ENCODE results near the gene GALNT18. TPM values are rescaled to one million over a fixed set of nuclear protein-coding genes. Genes with fewer than 3 reads are reported as not detected.

Gene GALNT18
- total RNA-seq, 3 donors from 2014 or later (not counting 1 experiment from before 2014, with no cell fraction given): 0.18 to 0.42 (median 0.38) TPM

DNA sequence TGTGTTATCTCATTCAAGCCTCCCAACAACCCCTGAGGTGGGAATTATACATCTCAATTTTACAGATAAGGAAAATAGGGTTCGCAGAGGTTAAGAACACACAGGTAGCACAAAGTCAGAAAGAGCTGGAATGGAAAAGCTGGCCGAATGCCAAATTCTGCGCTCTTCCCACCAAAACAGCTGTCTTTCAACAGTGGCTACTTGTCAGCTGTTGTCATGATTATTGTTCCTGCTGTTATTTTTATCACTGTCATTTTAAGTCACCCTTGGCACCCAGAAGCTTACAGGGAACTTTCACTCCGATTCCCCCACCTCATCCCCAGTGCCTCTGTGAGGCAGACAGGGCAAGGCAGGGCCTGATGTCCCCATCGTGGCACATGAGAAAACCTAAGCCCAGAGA lies 194.3 kb downstream of the GALNT18 start:
- DNase-seq: no peak
- Mint-ChIP-seq H3K4me3 (no peak overlapping the region), H3K27me3 (ENCODE audit: low read depth in 2 of 2) (peaks cover 3 to 8% of the 10 kb centered on the region in 2 donors), H3K36me3 (no peaks in the 10 kb centered on the region), H3K4me1 (no peaks in the 10 kb centered on the region), H3K27ac (no peak overlapping the region), H3K9me3 (no peaks in the 10 kb centered on the region)
- H3K27ac ChIP-seq (ENCODE audit: low read length): no peak overlapping the region
- no peaks in the 10 kb centered on the region for H3K27me3 ChIP-seq (ENCODE audit: control insufficient read depth, insufficient read depth, low read length)
- no peak overlapping the region for H3K4me3 ChIP-seq (ENCODE audit: low read length)
- no peaks in the 10 kb centered on the region for H3K36me3 ChIP-seq (ENCODE audit: control insufficient read depth, insufficient read depth, low read length)
- ATAC-seq: no peak
- intact Hi-C loops (cut with micrococcal nuclease): no loop called here
- WGBS (ENCODE audit: insufficient coverage): 86% methylated on average over 5 of the region's 5 CpGs
- no peaks in the 10 kb centered on the region for H3K9me3 ChIP-seq (ENCODE audit: control insufficient read depth, insufficient read depth, low read length)
- TF ChIP-seq, protein P1, sequence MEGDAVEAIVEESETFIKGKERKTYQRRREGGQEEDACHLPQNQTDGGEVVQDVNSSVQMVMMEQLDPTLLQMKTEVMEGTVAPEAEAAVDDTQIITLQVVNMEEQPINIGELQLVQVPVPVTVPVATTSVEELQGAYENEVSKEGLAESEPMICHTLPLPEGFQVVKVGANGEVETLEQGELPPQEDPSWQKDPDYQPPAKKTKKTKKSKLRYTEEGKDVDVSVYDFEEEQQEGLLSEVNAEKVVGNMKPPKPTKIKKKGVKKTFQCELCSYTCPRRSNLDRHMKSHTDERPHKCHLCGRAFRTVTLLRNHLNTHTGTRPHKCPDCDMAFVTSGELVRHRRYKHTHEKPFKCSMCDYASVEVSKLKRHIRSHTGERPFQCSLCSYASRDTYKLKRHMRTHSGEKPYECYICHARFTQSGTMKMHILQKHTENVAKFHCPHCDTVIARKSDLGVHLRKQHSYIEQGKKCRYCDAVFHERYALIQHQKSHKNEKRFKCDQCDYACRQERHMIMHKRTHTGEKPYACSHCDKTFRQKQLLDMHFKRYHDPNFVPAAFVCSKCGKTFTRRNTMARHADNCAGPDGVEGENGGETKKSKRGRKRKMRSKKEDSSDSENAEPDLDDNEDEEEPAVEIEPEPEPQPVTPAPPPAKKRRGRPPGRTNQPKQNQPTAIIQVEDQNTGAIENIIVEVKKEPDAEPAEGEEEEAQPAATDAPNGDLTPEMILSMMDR (IDR thresholded peaks at IDR 0.05): no peak
- no peaks in the 10 kb centered on the region for H3K4me1 ChIP-seq (ENCODE audit: control insufficient read depth, insufficient read depth, low read length)

DNA sequence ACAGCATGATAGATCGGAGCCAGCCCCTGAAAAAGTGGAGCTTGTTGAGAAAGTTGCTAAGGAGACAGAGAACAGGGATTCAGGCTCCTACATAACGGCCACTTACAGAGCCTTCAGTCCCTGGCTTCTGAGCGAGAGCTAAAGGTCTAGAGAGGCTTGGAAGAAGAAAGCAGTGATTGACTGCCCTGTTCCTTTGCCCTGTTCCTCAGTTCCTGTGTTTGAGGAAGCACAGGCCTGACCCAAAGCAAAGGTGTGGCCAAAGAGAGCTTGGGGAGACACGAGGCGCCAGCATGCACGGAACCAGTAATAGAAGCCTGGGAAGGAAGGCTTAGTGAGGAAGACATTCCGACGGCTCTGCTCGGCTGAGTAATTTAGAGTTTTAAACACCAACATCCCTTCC lies 194.7 kb downstream of the GALNT18 start:
- no peak overlapping the region for H3K4me3 Mint-ChIP-seq
- H3K4me3 ChIP-seq (ENCODE audit: low read length): no peak overlapping the region
- no peak overlapping the region for H3K27ac ChIP-seq (ENCODE audit: low read length)
- 73% methylated on average over 4 of the region's 9 CpGs for WGBS (ENCODE audit: insufficient coverage)
- no peaks in the 10 kb centered on the region for H3K4me1 Mint-ChIP-seq
- H3K27ac Mint-ChIP-seq: no peak overlapping the region
- no peaks in the 10 kb centered on the region for H3K27me3 ChIP-seq (ENCODE audit: control insufficient read depth, insufficient read depth, low read length)
- ATAC-seq (no peak), DNase-seq (no peak)
- intact Hi-C loops (cut with micrococcal nuclease): no loop called here
- no peaks in the 10 kb centered on the region for H3K36me3 Mint-ChIP-seq
- H3K27me3 Mint-ChIP-seq (ENCODE audit: low read depth in 2 of 2): peaks cover 3 to 8% of the 10 kb centered on the region in 2 donors
- no peaks in the 10 kb centered on the region for H3K9me3 ChIP-seq (ENCODE audit: control insufficient read depth, insufficient read depth, low read length)
- TF ChIP-seq, protein P1 (IDR thresholded peaks at IDR 0.05): no peak
- H3K9me3 Mint-ChIP-seq: no peaks in the 10 kb centered on the region
- H3K36me3 ChIP-seq (ENCODE audit: control insufficient read depth, insufficient read depth, low read length): no peaks in the 10 kb centered on the region
- H3K4me1 ChIP-seq (ENCODE audit: control insufficient read depth, insufficient read depth, low read length): no peaks in the 10 kb centered on the region

DNA sequence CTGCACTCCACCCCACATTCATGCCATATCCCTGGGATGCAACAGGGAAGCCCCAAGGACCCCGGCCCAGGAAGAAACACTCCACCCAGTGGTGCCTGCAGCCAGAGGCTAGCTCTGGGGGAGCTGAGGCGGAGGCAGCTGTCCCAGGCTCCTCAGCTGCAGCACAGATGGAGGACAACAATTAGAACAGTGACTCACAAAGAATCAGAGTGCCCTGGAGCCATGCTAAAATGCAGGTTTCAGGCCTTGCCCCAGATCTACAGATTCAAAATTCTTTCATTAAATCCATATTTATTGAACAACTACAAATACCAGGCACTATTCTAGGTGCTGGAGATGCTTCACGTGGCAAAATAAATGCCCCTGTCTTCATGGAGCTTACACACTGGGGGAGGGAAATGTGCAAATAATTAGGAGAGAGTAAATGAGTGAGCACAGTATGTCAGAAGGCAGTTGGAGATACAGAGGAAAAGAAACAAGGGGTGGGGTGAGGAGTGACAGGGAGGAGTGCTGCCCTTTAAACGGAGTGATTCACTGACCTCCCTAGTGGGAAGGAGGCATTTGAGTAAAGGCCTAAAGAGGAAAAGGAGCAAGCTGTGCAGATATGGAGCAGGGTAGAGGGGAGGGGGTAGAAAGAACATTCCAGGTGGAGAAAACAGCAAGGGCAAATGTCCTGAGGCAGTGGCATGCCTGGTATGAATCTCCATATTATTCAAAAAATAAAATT lies 195.4 kb downstream of the GALNT18 start:
- Mint-ChIP-seq H3K4me1 (no peaks in the 10 kb centered on the region), H3K9me3 (no peaks in the 10 kb centered on the region), H3K27me3 (ENCODE audit: low read depth in 2 of 2) (peaks cover 3 to 8% of the 10 kb centered on the region in 2 donors), H3K4me3 (no peak overlapping the region), H3K36me3 (no peaks in the 10 kb centered on the region), H3K27ac (no peak overlapping the region)
- intact Hi-C loops (cut with micrococcal nuclease): no loop called here
- H3K4me1 ChIP-seq (ENCODE audit: control insufficient read depth, insufficient read depth, low read length): no peaks in the 10 kb centered on the region
- no peaks in the 10 kb centered on the region for H3K36me3 ChIP-seq (ENCODE audit: control insufficient read depth, insufficient read depth, low read length)
- TF ChIP-seq, protein P1 (IDR thresholded peaks at IDR 0.05): no peak
- H3K27ac ChIP-seq (ENCODE audit: low read length): no peak overlapping the region
- no peak overlapping the region for H3K4me3 ChIP-seq (ENCODE audit: low read length)
- DNase-seq (no peak), ATAC-seq (no peak)
- 90% methylated on average over 4 of the region's 4 CpGs for WGBS (ENCODE audit: insufficient coverage)
- no peaks in the 10 kb centered on the region for H3K27me3 ChIP-seq (ENCODE audit: control insufficient read depth, insufficient read depth, low read length)
- no peaks in the 10 kb centered on the region for H3K9me3 ChIP-seq (ENCODE audit: control insufficient read depth, insufficient read depth, low read length)

DNA sequence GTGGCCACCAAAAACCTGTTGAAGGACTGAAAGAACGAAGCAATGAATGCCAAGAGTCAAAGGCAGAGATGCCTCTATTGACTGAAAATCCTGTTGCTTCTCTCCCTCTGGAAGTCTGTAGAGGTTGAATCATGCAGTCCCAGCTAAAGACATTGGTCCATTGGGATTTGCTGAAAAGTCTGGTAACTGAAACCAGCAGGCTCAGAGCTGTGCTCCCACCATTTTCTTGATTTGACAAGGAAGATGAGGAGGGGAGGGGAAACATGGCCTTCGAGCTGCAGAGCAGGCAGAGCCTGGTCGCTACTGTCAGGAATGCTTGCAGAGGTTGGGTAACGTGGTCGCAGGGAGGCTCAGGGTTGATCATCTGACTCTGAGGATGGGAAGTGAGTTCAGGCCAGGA lies 196.0 kb downstream of the GALNT18 start:
- DNase-seq (no peak), ATAC-seq (no peak)
- 82% methylated on average over 5 of the region's 5 CpGs for WGBS (ENCODE audit: insufficient coverage)
- Mint-ChIP-seq H3K27me3 (ENCODE audit: low read depth in 2 of 2) (peaks cover 9 to 13% of the 10 kb centered on the region in 2 donors), H3K4me3 (no peak overlapping the region), H3K9me3 (no peaks in the 10 kb centered on the region), H3K36me3 (no peaks in the 10 kb centered on the region), H3K27ac (no peak overlapping the region), H3K4me1 (peaks cover 0 to 5% of the 10 kb centered on the region in 2 donors)
- no peak overlapping the region for H3K27ac ChIP-seq (ENCODE audit: low read length)
- H3K9me3 ChIP-seq (ENCODE audit: control insufficient read depth, insufficient read depth, low read length): no peaks in the 10 kb centered on the region
- no peaks in the 10 kb centered on the region for H3K27me3 ChIP-seq (ENCODE audit: control insufficient read depth, insufficient read depth, low read length)
- H3K4me3 ChIP-seq (ENCODE audit: low read length): no peak overlapping the region
- H3K4me1 ChIP-seq (ENCODE audit: control insufficient read depth, insufficient read depth, low read length): no peaks in the 10 kb centered on the region
- TF ChIP-seq, protein P1 (IDR thresholded peaks at IDR 0.05): no peak
- H3K36me3 ChIP-seq (ENCODE audit: control insufficient read depth, insufficient read depth, low read length): no peaks in the 10 kb centered on the region
- intact Hi-C loops (cut with micrococcal nuclease): no loop called here

All from natural killer cell (primary cell).